ENCODE results near the gene EPN2.

- no peak for TF ChIP-seq CTCF (IDR thresholded peaks at IDR 0.05)
- no peak for TF ChIP-seq EP300 (IDR thresholded peaks at IDR 0.05)
These were observed 92.0 kb downstream of the EPN2 start for GRCh38 chr17:19329136-19329535.
